ENCODE data around the gene NOC4L. TPM values are rescaled to one million over a fixed set of nuclear protein-coding genes. Genes with fewer than 3 reads are reported as not detected.

The NOC4L gene
- polyA plus RNA-seq, 3 donors = 7.3 to 18.0 (median 17.9) TPM

DNA sequence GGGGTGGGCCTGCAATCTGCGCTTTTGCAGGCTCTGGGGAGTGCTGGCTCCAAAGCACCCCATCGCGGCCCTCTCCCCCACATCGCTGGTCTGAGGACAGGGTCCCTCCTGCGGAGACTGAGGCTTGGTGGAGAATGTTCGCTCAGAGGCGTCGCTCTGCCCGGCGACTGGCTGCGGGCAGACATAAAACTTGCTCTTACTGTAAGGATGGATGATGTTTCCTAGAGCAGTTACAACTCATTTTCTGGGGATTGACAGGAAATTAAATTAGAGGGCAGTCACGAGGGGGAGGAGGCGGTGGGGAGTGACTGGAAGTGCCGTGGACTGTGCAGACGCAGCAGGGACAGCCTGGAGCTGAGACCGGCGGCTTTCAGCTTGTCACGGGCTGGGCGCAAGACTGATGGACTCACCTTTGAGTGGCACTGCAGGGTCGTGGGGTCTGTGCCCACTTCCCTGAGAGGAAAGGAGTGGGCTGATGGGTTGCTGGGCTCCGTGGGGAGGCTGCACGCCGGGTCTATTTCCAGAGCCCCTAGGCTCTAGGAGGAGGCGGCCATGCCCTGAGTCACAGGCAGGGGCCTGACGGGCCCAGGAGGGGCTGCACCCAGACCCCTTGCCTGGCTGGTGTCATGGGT, 32.8 kb downstream of the NOC4L start:
- H4K20me1 ChIP-seq (ENCODE audit: insufficient read depth, low read length) = no peaks in the 10 kb centered on the region
- Mint-ChIP-seq H3K27ac (no peak overlapping the region), H3K36me3 (no peaks in the 10 kb centered on the region), H3K4me3 (no peak overlapping the region), H3K9me3 (peaks cover 0 to 3% (median 1%) of the 10 kb centered on the region in 7 donors), H3K27me3 (ENCODE audit: low read depth in 3 of 3) (peaks cover 13 to 26% (median 19%) of the 10 kb centered on the region in 3 donors), H3K4me1 (peaks cover 11% of the 10 kb centered on the region)
- no peak overlapping the region for H3K4me2 ChIP-seq (replicated peaks; ENCODE audit: extremely low read depth, low read length, poor library complexity, severe bottlenecking)
- no peak overlapping the region for H3K9ac ChIP-seq (ENCODE audit: insufficient read depth, low read length, poor library complexity, severe bottlenecking)
- peaks cover 0 to 5% of the 10 kb centered on the region in 2 donors for H3K27me3 ChIP-seq (ENCODE audit: control insufficient read depth in 2 of 2, insufficient read depth in 2 of 2, low read length in 2 of 2)
- no peaks in the 10 kb centered on the region for H3K9me3 ChIP-seq (replicated peaks in 1 of 2; ENCODE audit: control insufficient read depth in 1 of 2, insufficient read depth in 1 of 2, low read length in 2 of 2)
- no peak for DNase-seq
- H3K4me1 ChIP-seq (ENCODE audit: control insufficient read depth in 1 of 2, insufficient read depth in 2 of 2, low read length in 2 of 2) = peaks cover 7 to 11% of the 10 kb centered on the region in 2 donors
- H2AFZ ChIP-seq (ENCODE audit: insufficient read depth, low read depth, low read length, poor library complexity, severe bottlenecking) = no peak overlapping the region
- intact Hi-C loops (cut with micrococcal nuclease) = no loop called here
- H3K79me2 ChIP-seq (ENCODE audit: insufficient read depth, low read length) = no peaks in the 10 kb centered on the region
- no peak overlapping the region for H3K27ac ChIP-seq (ENCODE audit: low read depth in 1 of 2, low read length in 2 of 2)
- no peak overlapping the region for H3K4me3 ChIP-seq (replicated peaks in 1 of 3; ENCODE audit: low read depth in 2 of 3, low read length in 3 of 3)
- 79% methylated on average over 18 of the region's 25 CpGs for WGBS (ENCODE audit: insufficient coverage)
- TF ChIP-seq, protein P1, sequence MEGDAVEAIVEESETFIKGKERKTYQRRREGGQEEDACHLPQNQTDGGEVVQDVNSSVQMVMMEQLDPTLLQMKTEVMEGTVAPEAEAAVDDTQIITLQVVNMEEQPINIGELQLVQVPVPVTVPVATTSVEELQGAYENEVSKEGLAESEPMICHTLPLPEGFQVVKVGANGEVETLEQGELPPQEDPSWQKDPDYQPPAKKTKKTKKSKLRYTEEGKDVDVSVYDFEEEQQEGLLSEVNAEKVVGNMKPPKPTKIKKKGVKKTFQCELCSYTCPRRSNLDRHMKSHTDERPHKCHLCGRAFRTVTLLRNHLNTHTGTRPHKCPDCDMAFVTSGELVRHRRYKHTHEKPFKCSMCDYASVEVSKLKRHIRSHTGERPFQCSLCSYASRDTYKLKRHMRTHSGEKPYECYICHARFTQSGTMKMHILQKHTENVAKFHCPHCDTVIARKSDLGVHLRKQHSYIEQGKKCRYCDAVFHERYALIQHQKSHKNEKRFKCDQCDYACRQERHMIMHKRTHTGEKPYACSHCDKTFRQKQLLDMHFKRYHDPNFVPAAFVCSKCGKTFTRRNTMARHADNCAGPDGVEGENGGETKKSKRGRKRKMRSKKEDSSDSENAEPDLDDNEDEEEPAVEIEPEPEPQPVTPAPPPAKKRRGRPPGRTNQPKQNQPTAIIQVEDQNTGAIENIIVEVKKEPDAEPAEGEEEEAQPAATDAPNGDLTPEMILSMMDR (IDR thresholded peaks at IDR 0.05) = no peak
- no peaks in the 10 kb centered on the region for H3K36me3 ChIP-seq (replicated peaks in 1 of 2; ENCODE audit: control insufficient read depth in 1 of 2, insufficient read depth in 2 of 2, low read length in 2 of 2)

DNA sequence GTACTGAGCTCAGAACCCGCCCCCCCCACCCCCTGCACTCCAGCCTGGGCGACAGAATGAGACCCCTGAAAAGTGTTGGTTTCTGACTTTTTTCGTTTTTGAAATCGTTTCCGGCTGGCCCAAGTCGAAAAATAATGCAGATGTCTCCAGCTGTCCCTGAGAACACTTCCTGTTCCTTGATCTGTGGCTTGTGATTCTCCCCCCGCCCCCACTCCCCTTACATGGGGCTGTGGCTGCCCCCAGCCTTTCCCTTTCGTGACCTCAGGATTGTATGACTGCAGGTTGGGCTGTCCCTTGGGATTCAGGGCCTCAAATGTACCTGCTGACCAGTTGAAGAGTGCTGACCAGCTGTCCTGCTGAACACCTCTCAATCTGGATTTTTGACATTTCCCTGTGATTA, 34.1 kb downstream of the NOC4L start:
- H3K27me3 Mint-ChIP-seq (ENCODE audit: low read depth in 3 of 3) = peaks cover 11 to 23% (median 16%) of the 10 kb centered on the region in 3 donors
- H3K36me3 Mint-ChIP-seq = no peaks in the 10 kb centered on the region
- Histone ChIP-seq H3K36me3 (replicated peaks in 1 of 2; ENCODE audit: control insufficient read depth in 1 of 2, insufficient read depth in 2 of 2, low read length in 2 of 2) (no peaks in the 10 kb centered on the region), H3K79me2 (ENCODE audit: insufficient read depth, low read length) (no peaks in the 10 kb centered on the region), H4K20me1 (ENCODE audit: insufficient read depth, low read length) (no peaks in the 10 kb centered on the region), H3K27ac (ENCODE audit: low read depth in 1 of 2, low read length in 2 of 2) (no peak overlapping the region), H3K4me3 (replicated peaks in 1 of 3; ENCODE audit: low read depth in 2 of 3, low read length in 3 of 3) (peak overlapping the region in 1 of 3 experiments; percentile 7), H3K9me3 (replicated peaks in 1 of 2; ENCODE audit: control insufficient read depth in 1 of 2, insufficient read depth in 1 of 2, low read length in 2 of 2) (no peaks in the 10 kb centered on the region), H3K4me2 (replicated peaks; ENCODE audit: extremely low read depth, low read length, poor library complexity, severe bottlenecking) (peak overlapping the region; percentile 24), H3K27me3 (ENCODE audit: control insufficient read depth in 2 of 2, insufficient read depth in 2 of 2, low read length in 2 of 2) (peaks cover 0 to 5% of the 10 kb centered on the region in 2 donors), H3K4me1 (ENCODE audit: control insufficient read depth in 1 of 2, insufficient read depth in 2 of 2, low read length in 2 of 2) (peaks cover 7 to 11% of the 10 kb centered on the region in 2 donors), H3K9ac (ENCODE audit: insufficient read depth, low read length, poor library complexity, severe bottlenecking) (no peak overlapping the region), H2AFZ (ENCODE audit: insufficient read depth, low read depth, low read length, poor library complexity, severe bottlenecking) (peak overlapping the region; percentile 57)
- DNase-seq = peak in 1 of 3 donors; percentile 21
- WGBS (ENCODE audit: insufficient coverage) = 8% methylated on average over 5 of the region's 8 CpGs
- H3K4me3 Mint-ChIP-seq = peak overlapping the region; percentile 8 to 80
- peak overlapping the region in 2 of 7 donors; percentile 66 to 81 for H3K27ac Mint-ChIP-seq
- H3K4me1 Mint-ChIP-seq = peaks cover 11% of the 10 kb centered on the region
- TF ChIP-seq, protein P1 (IDR thresholded peaks at IDR 0.05) = no peak
- intact Hi-C loops (cut with micrococcal nuclease) = no loop called here
- H3K9me3 Mint-ChIP-seq = peaks cover 0 to 5% (median 2%) of the 10 kb centered on the region in 7 donors

All from CD14-positive monocyte (primary cell).